GM06990 (cell line): Measurements from ENCODE around the gene NUP214.

Source experiments
- DNase-seq: peaks from one replicate; pipeline ENCODE4 v3.0.0-alpha.2; 2011; ENCODE audit not compliant: insufficient read length; ENCODE audit errors: extremely low read depth
- H3K27me3 ChIP-seq: replicated peaks from 2 replicates; pipeline ENCODE4 v1.6.0; 2011; ENCODE audit warnings: low read length; ENCODE audit not compliant: control insufficient read depth, insufficient read depth
- H3K36me3 ChIP-seq: 2 replicates; pipeline ENCODE4 v1.5.1; 2011; ENCODE audit warnings: low read length; ENCODE audit not compliant: control insufficient read depth, insufficient read depth
- H3K4me3 ChIP-seq: replicated peaks from 2 replicates; pipeline ENCODE4 v1.5.1; 2011; ENCODE audit warnings: low read depth, mild to moderate bottlenecking, control low read depth, low read length
- TF ChIP-seq, protein P1 (sequence below): IDR thresholded peaks from 2 replicates; pipeline ENCODE4 v1.5.1; 2011; ENCODE audit warnings: low read length, control low read depth, mild to moderate bottlenecking, inconsistent platforms; ENCODE audit not compliant: insufficient read depth, poor library complexity, severe bottlenecking

The NUP214 gene

DNA sequence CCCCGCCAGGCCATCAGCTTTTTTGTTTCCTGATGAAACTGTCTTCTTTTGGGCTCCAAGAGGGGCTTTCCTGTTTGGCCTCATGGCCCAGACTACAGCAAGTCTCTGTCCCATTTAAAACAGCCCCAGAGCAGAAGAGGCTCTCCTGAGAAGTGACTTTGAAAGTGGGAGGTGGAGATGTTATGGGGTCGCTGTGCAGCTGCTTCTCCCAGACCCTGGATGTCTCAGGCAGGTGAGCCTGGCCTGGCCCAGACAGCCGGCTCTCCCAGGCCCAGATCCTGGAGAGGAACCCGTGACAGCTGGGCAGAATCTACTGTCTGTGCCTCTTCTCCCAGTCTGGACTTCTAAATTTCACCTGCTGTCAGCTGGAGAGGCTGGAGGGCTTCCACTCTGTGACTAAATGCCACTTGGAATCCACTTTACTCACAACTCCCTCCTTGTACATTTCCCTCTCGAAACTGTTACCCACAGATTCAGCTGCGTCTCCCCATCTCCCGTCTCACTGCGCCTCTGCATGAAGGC, 130.4 kb downstream of the NUP214 start:
- peak; percentile 59 for DNase-seq
- Histone ChIP-seq H3K36me3 (peaks cover 6% of the 10 kb centered on the region), H3K27me3 (no peaks in the 10 kb centered on the region), H3K4me3 (peak overlapping the region; percentile 56)
- TF ChIP-seq, protein P1, sequence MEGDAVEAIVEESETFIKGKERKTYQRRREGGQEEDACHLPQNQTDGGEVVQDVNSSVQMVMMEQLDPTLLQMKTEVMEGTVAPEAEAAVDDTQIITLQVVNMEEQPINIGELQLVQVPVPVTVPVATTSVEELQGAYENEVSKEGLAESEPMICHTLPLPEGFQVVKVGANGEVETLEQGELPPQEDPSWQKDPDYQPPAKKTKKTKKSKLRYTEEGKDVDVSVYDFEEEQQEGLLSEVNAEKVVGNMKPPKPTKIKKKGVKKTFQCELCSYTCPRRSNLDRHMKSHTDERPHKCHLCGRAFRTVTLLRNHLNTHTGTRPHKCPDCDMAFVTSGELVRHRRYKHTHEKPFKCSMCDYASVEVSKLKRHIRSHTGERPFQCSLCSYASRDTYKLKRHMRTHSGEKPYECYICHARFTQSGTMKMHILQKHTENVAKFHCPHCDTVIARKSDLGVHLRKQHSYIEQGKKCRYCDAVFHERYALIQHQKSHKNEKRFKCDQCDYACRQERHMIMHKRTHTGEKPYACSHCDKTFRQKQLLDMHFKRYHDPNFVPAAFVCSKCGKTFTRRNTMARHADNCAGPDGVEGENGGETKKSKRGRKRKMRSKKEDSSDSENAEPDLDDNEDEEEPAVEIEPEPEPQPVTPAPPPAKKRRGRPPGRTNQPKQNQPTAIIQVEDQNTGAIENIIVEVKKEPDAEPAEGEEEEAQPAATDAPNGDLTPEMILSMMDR: no peak

DNA sequence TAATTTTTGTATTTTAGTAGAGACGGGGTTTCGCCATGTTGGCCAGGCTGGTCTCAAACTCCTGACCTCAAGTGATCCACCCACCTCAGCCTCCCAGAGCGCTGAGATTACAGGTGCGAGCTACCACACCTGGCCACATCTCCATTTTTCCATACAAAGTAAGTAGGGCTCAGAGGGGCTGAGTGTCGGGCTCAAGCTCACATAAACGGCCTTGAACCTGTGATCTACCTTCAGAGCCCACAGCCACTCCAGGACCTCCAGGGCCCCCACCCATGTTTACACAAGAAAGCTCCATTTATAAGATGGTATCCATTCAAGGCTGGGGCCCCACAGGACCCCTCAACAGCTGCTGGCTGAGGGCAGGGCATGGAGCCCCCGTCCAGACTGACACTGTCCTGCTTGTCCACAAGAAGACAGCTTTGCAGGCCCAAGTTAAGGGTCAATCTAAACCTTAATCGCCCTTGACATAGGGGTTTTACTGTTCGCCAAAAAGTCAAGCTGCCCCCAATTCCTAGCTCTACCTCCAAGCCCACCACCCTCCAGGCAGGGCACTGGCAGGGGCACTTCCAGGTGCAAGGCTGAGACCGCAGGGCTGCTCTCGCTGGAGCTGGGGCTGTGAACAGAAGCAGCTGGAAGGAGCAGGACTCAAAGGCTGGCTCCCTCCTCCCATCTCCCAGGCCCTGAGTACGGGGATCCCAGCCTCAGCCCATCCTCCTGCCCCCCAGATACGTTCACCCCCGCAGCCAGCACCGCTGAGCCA, 132.1 kb downstream of the NUP214 start:
- Histone ChIP-seq H3K27me3 (no peaks in the 10 kb centered on the region), H3K36me3 (peaks cover 14% of the 10 kb centered on the region), H3K4me3 (no peak overlapping the region)
- no peak for DNase-seq
- TF ChIP-seq, protein P1: no peak

DNA sequence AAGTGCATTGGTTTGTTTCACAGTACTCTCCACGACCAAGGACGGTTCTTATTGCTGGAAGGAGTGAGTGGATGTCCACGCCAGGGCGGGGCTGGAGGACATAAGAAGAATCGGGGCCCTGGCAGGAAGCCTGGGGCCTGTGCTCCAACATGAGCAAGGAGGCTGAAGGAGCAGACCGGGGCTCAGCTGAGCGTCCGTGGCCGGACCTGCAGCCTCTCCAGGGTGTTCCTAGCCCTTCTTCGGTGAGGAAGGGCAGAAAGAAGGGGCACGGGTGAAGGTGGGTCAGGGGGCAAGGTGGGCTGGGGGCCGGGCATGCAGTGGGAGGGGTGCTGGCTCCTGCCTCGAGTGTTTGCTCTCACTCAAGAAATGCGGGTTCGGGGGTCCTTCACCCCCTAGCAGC, 132.8 kb downstream of the NUP214 start:
- TF ChIP-seq, protein P1: no peak
- Histone ChIP-seq H3K36me3 (peaks cover 14% of the 10 kb centered on the region), H3K27me3 (no peaks in the 10 kb centered on the region), H3K4me3 (no peak overlapping the region)
- DNase-seq: no peak

DNA sequence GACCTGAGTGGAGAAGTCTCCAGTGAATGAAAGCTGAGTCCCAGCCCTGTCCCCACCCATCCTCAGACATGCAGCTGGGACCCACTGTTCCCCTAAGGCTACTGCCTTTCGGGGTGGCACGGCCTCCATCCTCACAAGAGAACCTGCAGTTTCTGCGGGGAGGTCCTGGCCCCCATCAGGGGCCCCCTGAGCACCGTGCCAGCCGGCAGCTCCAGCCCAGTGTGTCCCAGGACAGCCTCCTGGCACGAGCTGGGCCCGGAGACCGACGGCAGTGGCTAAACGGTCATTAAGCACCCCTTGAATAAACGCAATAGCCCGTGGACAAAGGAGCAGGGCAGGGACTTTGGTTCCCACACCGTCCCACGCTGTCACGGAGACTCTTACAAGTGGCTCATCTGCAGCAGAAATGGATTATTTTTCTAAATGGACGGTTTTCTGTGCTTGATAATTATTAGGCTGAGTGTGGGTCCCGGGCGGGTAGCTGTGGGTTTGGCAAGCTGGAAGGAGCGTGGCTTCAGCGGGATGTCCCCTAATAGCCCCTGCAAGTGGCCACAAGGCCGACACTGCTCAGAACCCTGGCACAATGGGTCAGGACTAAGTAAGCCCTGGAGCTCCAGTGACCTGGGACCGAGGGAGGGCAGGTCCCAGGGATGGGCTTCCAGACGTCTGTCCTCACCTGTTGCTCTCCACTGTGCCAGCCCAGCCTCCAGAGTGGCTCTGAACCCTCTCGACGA, 133.5 kb downstream of the NUP214 start:
- DNase-seq: no peak
- Histone ChIP-seq H3K27me3 (no peaks in the 10 kb centered on the region), H3K36me3 (peaks cover 14% of the 10 kb centered on the region), H3K4me3 (no peak overlapping the region)
- TF ChIP-seq, protein P1: no peak

DNA sequence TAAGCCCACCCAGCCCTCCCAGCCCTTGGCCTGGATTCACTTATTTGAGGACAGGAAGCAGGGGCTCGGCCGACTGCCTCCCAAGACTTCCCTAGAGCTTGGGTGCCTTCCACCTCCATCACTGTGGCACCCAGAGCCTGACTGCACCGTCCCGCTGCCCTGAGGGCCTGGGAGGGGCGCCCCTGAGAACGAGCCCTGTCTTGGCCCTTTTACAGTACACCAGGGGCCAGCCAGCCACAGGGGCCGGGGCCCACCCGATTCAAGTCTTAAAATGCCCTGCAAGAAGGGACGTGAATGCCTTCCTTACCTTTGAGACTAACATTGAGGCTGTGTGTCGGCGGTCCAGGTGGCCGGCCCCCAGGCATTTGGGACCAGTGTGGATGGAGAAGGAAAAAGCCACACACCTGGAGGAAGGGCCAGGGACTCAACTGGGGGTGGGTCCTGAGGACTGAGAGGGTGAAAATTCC, 134.1 kb downstream of the NUP214 start:
- Histone ChIP-seq H3K4me3 (no peak overlapping the region), H3K27me3 (no peaks in the 10 kb centered on the region), H3K36me3 (peaks cover 17% of the 10 kb centered on the region)
- TF ChIP-seq, protein P1: no peak
- DNase-seq: no peak
